Right lung (tissue), 5 donors: Measurements from ENCODE around the gene SCARB1. TPM values are rescaled to one million over a fixed set of nuclear protein-coding genes. Genes with fewer than 3 reads are reported as not detected.
A peak's percentile ranks its signal among the peaks of the same experiment; 100 is the strongest.

Source experiments
- DNase-seq, 2 donors: peaks; one replicate each; pipeline ENCODE4 v3.0.0-alpha.2; 2013
- polyA plus RNA-seq, 5 donors: library from polyadenylated mRNA; unstranded; fragments of 120-200 nt; gene quantifications; one replicate each; pipeline versions ENCODE4 v1.2.1 to v1.2.3, GENCODE V29; 2013; ENCODE audit warnings: inconsistent platforms in 1 of 5, low replicate concordance in 1 of 5; ENCODE audit not compliant: insufficient read length in 5 of 5, insufficient read depth in 1 of 5

SCARB1 gene
- polyA plus RNA-seq, 5 donors: 20.2 to 33.3 (median 30.2) TPM

DNA sequence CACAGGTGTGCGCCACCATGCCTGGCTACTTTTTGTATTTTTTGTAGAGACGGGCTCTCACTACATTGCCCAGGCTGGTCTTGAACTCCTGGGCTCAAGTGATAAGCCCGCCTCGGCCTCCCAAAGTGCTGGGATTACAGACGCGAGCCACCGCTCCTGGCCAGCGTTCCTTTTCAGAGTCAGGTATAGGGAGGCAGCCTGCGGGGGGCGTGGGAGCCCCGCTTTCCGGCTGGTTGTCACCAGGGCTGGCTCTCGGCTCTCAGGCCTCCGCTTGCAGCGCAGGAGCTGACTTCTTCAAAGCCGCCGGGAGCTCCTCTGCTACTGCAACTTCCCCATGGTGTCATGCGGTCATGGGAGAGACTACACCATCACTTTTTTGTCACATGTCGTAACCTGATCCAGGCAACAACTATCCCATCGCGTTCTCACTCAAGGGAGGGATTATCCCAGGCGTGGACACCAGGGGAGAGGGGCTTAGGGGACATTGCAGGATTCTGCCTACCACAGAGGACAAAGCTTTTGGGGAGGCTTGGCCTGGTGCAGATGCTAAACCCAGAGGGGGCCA is 129.4 kb downstream of the SCARB1 start:
- DNase-seq: no peak

GRCh38 chr12:124733086-124733485 is 130.6 kb downstream of the SCARB1 start:
- no peak for DNase-seq

GRCh38 chr12:124732275-124733075 is 131.2 kb downstream of the SCARB1 start:
- no peak for DNase-seq

DNA sequence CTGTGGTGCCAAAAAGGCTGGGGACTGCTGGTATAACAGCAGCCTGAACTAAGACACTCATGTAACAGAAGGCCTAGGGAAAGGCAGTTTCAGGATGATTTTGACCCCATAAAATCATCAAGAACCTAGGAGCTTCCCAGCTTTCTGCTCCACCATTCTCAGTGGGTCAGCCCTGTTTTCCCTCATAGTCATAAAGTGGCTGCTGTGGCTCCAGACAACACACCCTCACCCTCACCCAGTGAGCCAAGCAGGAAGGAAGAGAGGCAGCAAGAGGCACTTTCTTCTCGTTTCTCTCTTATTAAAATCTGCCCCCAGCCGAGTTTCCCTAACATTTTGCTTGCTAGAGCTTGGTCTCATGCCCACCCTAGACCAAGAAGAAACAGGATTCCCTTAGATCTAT is 131.8 kb downstream of the SCARB1 start:
- DNase-seq: no peak

DNA sequence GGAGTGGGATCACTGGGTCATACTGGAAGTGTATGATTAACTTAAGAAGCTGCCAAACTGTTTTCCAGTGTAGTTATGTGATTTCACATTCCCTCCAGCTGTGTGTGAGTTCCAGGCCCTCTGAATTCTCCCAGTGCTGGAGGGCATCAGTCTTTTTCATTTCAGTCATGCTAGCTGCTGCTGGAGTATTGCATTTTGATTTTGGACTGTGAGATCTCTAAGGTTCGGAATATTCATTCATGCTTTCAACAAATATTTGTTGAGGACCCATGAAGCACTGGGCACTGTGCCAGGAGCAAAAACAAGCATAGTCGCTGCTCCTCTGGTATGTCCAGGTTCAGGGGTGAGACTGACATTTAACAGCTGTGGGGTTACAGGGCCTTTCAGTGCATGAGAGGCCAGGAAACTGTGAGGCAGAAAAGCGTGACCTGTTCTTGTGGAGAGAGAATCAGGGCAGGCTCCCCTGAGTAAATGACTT is 133.2 kb downstream of the SCARB1 start:
- DNase-seq: peak; percentile 75 to 79

DNA sequence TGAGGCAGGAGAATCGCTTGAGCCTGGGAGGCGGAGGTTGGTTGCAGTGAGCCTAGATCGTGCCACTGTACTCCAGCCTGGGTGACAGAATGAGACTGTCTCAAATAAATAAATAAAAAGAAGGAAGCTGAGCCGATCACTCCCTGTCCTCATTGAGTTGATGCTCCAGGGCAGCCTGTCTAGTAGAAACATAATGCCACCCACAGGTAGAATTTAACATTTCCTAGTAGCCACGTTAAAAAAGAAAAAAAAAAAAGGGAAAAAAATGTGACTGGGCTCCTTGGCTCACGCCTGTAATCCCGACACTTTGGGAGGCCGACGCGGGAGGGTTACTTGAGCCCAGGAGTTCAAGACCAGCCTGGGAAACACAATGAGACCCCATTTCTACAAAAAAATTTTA is 135.7 kb downstream of the SCARB1 start:
- no peak for DNase-seq

DNA sequence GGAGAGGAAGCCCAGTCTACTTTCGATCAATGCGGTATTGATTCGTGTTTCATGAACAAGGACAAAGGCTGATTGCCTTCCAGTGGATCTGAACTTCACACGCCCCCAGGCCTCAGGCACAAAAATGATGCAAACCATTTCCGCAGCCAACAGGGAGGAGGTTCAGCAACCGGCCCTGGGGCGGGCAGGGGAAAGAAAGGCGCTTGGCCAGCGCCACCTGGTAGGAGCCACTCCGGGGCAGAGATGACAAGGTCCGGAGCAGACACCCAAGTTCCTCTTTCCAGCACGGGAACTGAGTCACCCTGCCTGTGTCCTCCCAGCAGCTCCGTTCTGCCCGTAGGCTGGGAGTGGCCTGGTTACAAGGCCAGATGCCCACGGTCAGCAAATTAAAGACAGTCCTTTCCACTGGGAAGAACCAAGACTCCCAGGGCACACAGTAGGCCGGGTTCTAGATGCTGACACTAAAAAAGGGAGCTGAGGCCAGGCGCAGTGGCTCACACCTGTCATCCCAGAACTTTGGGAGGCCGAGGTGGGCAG is 136.3 kb downstream of the SCARB1 start:
- DNase-seq: no peak

Other genes starting within 250 kb of the SCARB1 start
- 100 to 1,000 TPM; 630 to 973 (median 902) TPM for gene UBC, start 50.8 kb upstream of the SCARB1 start, polyA plus RNA-seq
- 10 to 100 TPM in 3 of 5 donors, 1 to 10 TPM in 2; 7.7 to 14.9 (median 10.1) TPM for gene DHX37, start 125.3 kb upstream of the SCARB1 start, polyA plus RNA-seq
- gene BRI3BP, start 129.8 kb upstream of the SCARB1 start, polyA plus RNA-seq: 1 to 10 TPM; 5.2 to 7.0 (median 5.9) TPM
- gene AACS, start 201.6 kb upstream of the SCARB1 start, polyA plus RNA-seq: 10 to 100 TPM; 21.3 to 30.5 (median 24.6) TPM